Right atrium auricular region (tissue), 2 donors: Measurements from ENCODE around the gene DFFB. TPM values are rescaled to one million over a fixed set of nuclear protein-coding genes. Genes with fewer than 3 reads are reported as not detected.

Source experiments
- DNase-seq: peaks from one replicate; pipeline ENCODE4 v3.0.0-alpha.2; 2019; ENCODE audit warnings: low spot score
- H3K27ac ChIP-seq, 2 donors: fragments of 200-600 bp; sonication (generic); 1 replicate in 1 of 2; 2 replicates in 1 of 2; pipeline ENCODE4 v1.5.1; 2016 to 2019
- H3K27me3 ChIP-seq, 2 donors: fragments of 200-600 bp; sonication (generic); one replicate each; pipeline versions ENCODE4 v1.5.1 to v1.6.0; 2017 to 2019
- H3K36me3 ChIP-seq: fragments of 200-600 bp; sonication (generic); one replicate; pipeline ENCODE4 v1.5.1; 2016
- H3K4me1 ChIP-seq, 2 donors: fragments of 200-600 bp; sonication (generic); one replicate each; pipeline versions ENCODE4 v1.5.1 to v1.6.0; 2017 to 2019
- H3K4me3 ChIP-seq, 2 donors: fragments of 200-600 bp; sonication (generic); 1 replicate in 1 of 2; 2 replicates in 1 of 2; pipeline ENCODE4 v1.5.1; 2017 to 2019; ENCODE audit warnings: mild to moderate bottlenecking in 1 of 2, moderate library complexity in 1 of 2
- H3K9me3 ChIP-seq, 2 donors: fragments of 200-600 bp; sonication (generic); one replicate each; pipeline ENCODE4 v1.5.1; 2019
- CTCF ChIP-seq, 2 donors: fragments of 200-600 bp; sonication (generic); IDR thresholded peaks; one replicate each; pipeline ENCODE4 v1.5.1; 2019; ENCODE audit warnings: antibody characterized with exemption in 2 of 2
- total RNA-seq, 2 donors: library from RNA; depleted of rRNA; stranded (reverse); fragments of >200 nt; gene quantifications; one replicate each; pipeline ENCODE4 v1.1.0, GENCODE V29; 2016

Gene DFFB
- total RNA-seq, 2 donors from 2014 or later: 3.2 to 5.3 TPM

- DNase-seq: no peak
- Histone ChIP-seq H3K27me3 (no peaks in the 10 kb centered on the region), H3K36me3 (peaks cover 51% of the 10 kb centered on the region)
Observed at GRCh38 chr1:3820316-3820715, 37.0 kb upstream of the DFFB start.

GRCh38 chr1:3821004-3821403 is 36.3 kb upstream of the DFFB start:
- Histone ChIP-seq H3K4me3 (no peak overlapping the region), H3K27ac (no peak overlapping the region), H3K4me1 (no peaks in the 10 kb centered on the region), H3K9me3 (no peaks in the 10 kb centered on the region), H3K27me3 (no peaks in the 10 kb centered on the region), H3K36me3 (peaks cover 51% of the 10 kb centered on the region)
- TF ChIP-seq CTCF (IDR thresholded peaks at IDR 0.05): no peak
- no peak for DNase-seq

More at GRCh38 chr1:3820316-3820715, 37.0 kb upstream of the DFFB start:
- TF ChIP-seq CTCF (IDR thresholded peaks at IDR 0.05): no peak
- no peak overlapping the region for H3K4me3 ChIP-seq
- no peaks in the 10 kb centered on the region for H3K9me3 ChIP-seq
- no peaks in the 10 kb centered on the region for H3K4me1 ChIP-seq
- H3K27ac ChIP-seq: no peak overlapping the region

- Histone ChIP-seq H3K9me3 (no peaks in the 10 kb centered on the region), H3K36me3 (peaks cover 54% of the 10 kb centered on the region), H3K4me1 (no peaks in the 10 kb centered on the region), H3K4me3 (no peak overlapping the region), H3K27me3 (no peaks in the 10 kb centered on the region), H3K27ac (no peak overlapping the region)
- DNase-seq: no peak
- no peak for TF ChIP-seq CTCF (IDR thresholded peaks at IDR 0.05)
Observed at GRCh38 chr1:3821447-3821846, 35.8 kb upstream of the DFFB start.

GRCh38 chr1:3821908-3822307 is 35.4 kb upstream of the DFFB start:
- TF ChIP-seq CTCF (IDR thresholded peaks at IDR 0.05): no peak
- H3K9me3 ChIP-seq: no peaks in the 10 kb centered on the region
- no peaks in the 10 kb centered on the region for H3K4me1 ChIP-seq
- no peaks in the 10 kb centered on the region for H3K27me3 ChIP-seq
- H3K27ac ChIP-seq: no peak overlapping the region
- DNase-seq: no peak
- H3K4me3 ChIP-seq: no peak overlapping the region
- peaks cover 57% of the 10 kb centered on the region for H3K36me3 ChIP-seq

- TF ChIP-seq CTCF (IDR thresholded peaks at IDR 0.05): no peak
- Histone ChIP-seq H3K27ac (no peak overlapping the region), H3K27me3 (no peaks in the 10 kb centered on the region), H3K4me1 (no peaks in the 10 kb centered on the region), H3K4me3 (no peak overlapping the region), H3K36me3 (peaks cover 62% of the 10 kb centered on the region), H3K9me3 (no peaks in the 10 kb centered on the region)
- DNase-seq: no peak
Observed at GRCh38 chr1:3822421-3822820, 34.9 kb upstream of the DFFB start.

- DNase-seq: no peak
- Histone ChIP-seq H3K27me3 (no peaks in the 10 kb centered on the region), H3K27ac (no peak overlapping the region), H3K4me1 (no peaks in the 10 kb centered on the region), H3K9me3 (no peaks in the 10 kb centered on the region), H3K4me3 (no peak overlapping the region), H3K36me3 (peaks cover 84% of the 10 kb centered on the region)
- no peak for TF ChIP-seq CTCF (IDR thresholded peaks at IDR 0.05)
Observed at GRCh38 chr1:3824650-3825049, 32.6 kb upstream of the DFFB start.
